Tibial nerve (tissue), 3 donors: ENCODE results near the gene GABPA.

ENCODE experiments used
- POLR2A ChIP-seq, 2 donors: fragments of 450-650 bp; IDR thresholded peaks; one replicate each; pipeline ENCODE4 v1.6.1; 2017; ENCODE audit warnings: antibody characterized with exemption in 2 of 2, mild to moderate bottlenecking in 2 of 2, moderate library complexity in 2 of 2
- TF ChIP-seq, protein P1 (sequence below), 5 experiments: fragments of 200-600 bp in 3 of 5; fragments of 450-650 bp in 2 of 5; sonication (generic) in 3 of 5; IDR thresholded peaks; one replicate each; pipeline ENCODE4 v1.5.1; 2016 to 2019; ENCODE audit warnings: antibody characterized with exemption in 5 of 5, mild to moderate bottlenecking in 3 of 5, moderate library complexity in 2 of 5

DNA sequence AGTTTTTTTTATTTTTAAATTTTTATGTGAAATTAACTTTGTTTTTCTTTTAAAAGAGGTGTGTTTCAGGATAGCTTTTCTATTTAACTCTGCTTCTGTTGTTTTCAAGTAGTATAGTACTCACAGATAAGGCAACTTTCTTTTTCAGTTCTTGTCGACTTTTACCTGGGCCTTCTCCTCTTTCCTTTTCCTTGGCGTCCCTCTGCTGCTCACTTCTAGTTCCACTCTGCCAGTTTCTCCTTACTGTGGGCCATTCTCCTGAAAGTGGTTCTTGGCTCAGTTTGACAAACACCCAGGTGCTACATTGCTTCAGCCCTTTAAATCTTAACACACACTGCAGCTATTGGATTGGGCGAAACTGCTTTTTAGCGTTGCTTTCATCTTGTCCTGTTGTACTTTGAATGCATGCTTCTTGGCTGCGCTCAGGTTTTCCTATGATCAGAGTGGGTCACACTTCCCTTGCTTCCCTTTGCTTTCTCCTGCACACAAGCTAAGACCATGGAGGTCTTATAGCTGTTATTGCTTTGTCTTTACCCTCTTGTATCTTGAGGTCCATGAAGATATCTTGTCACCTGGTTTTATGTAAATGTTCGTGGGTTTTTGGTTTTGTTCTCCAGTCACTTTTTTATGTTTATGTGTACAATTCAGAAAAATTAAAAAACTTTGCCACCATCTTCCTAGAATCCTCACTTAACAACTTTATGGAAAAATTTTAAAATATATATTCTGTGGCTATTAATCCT, 21.6 kb downstream of the GABPA start:
- TF ChIP-seq POLR2A (IDR thresholded peaks at IDR 0.05): no peak
- TF ChIP-seq, protein P1, sequence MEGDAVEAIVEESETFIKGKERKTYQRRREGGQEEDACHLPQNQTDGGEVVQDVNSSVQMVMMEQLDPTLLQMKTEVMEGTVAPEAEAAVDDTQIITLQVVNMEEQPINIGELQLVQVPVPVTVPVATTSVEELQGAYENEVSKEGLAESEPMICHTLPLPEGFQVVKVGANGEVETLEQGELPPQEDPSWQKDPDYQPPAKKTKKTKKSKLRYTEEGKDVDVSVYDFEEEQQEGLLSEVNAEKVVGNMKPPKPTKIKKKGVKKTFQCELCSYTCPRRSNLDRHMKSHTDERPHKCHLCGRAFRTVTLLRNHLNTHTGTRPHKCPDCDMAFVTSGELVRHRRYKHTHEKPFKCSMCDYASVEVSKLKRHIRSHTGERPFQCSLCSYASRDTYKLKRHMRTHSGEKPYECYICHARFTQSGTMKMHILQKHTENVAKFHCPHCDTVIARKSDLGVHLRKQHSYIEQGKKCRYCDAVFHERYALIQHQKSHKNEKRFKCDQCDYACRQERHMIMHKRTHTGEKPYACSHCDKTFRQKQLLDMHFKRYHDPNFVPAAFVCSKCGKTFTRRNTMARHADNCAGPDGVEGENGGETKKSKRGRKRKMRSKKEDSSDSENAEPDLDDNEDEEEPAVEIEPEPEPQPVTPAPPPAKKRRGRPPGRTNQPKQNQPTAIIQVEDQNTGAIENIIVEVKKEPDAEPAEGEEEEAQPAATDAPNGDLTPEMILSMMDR (IDR thresholded peaks at IDR 0.05): no peak
